GM12878 (cell line): ENCODE measurements around the gene PHLDA2. TPM values are rescaled to one million over a fixed set of nuclear protein-coding genes. Genes with fewer than 3 reads are reported as not detected.

ENCODE experiments used
- ATAC-seq: fragments of 200-7000 bp; cut with Tn5 transposase; 3 replicates; pipeline ENCODE4 v1.9.1; 2020; ENCODE audit warnings: mild to moderate bottlenecking, moderate library complexity
- BruUV-seq: library from RNA; stranded (reverse); fragments of 400-500 nt; replicated peaks from 2 replicates; lab custom pipeline; 2021; lab: Mats Ljungman, UMichigan
- CTCF ChIA-PET: fragments of 300-600 bp; sonication (Branson Sonifier 250); formaldehyde crosslinking; extraction: SDS; loops from one replicate; lab custom pipeline; 2021; ENCODE audit warnings: inconsistent platforms; lab: Yijun Ruan, JAX
- POLR2A ChIA-PET: fragments of 350-600 bp; formaldehyde crosslinking; extraction: SDS; loops from one replicate; lab custom pipeline; 2021; ENCODE audit warnings: inconsistent platforms; lab: Charles Lee
- RAD21 ChIA-PET: fragments of 300-600 bp; sonication (Branson Sonifier 250); formaldehyde crosslinking; loops from one replicate; lab custom pipeline; 2023; ENCODE audit warnings: antibody characterized with exemption; ENCODE audit not compliant: unreplicated experiment; lab: Charles Lee
- SMC1A ChIA-PET: fragments of 300-600 bp; sonication (Branson Sonifier 250); formaldehyde crosslinking; loops from one replicate; lab custom pipeline; 2023; ENCODE audit not compliant: unreplicated experiment, uncharacterized antibody; lab: Charles Lee
- DNase-seq: peaks from one replicate; pipeline ENCODE4 v3.0.0-alpha.2; 2011; ENCODE audit warnings: low read depth, low spot score
- FAIRE-seq: peaks from 3 replicates; lab custom pipeline; 2011; peaks lifted over from hg19 to GRCh38; lab: Jason Lieb, UNC
- H2AFZ ChIP-seq: 2 replicates; pipeline ENCODE4 v1.6.0; 2011; ENCODE audit warnings: low read depth, low read length, control low read depth; ENCODE audit not compliant: control insufficient read depth
- H3K27ac ChIP-seq: 2 replicates; pipeline ENCODE4 v1.5.1; 2011; ENCODE audit warnings: control low read depth; ENCODE audit not compliant: control insufficient read depth, insufficient read depth
- H3K27me3 ChIP-seq, 2 experiments: replicated peaks in 1 of 2; 2 replicates each; pipeline versions ENCODE4 v1.6.0 to v1.6.1; 2011; ENCODE audit warnings: low read length in 1 of 2; ENCODE audit not compliant: control insufficient read depth in 2 of 2, insufficient read depth in 2 of 2
- H3K36me3 ChIP-seq, 2 experiments: 2 replicates each; pipeline ENCODE4 v1.5.1; 2011; ENCODE audit warnings: low read length in 1 of 2; ENCODE audit not compliant: control insufficient read depth in 2 of 2, insufficient read depth in 2 of 2
- H3K4me1 ChIP-seq: 2 replicates; pipeline ENCODE4 v1.6.1; 2011; ENCODE audit warnings: mild to moderate bottlenecking, low read length, moderate library complexity, mixed read lengths; ENCODE audit not compliant: control insufficient read depth, insufficient read depth
- H3K4me2 ChIP-seq: 2 replicates; pipeline ENCODE4 v1.6.0; 2011; ENCODE audit warnings: control low read depth; ENCODE audit not compliant: control insufficient read depth, insufficient read depth
- H3K4me3 ChIP-seq: fragments of 200-600 bp; sonication (generic); 2 replicates; pipeline ENCODE4 v1.5.1; 2016
- H3K79me2 ChIP-seq: 2 replicates; pipeline ENCODE4 v1.6.0; 2011; ENCODE audit warnings: low read length; ENCODE audit not compliant: control insufficient read depth, insufficient read depth
- H3K9ac ChIP-seq: 2 replicates; pipeline ENCODE4 v1.8.0; 2011; ENCODE audit warnings: low read length, control low read depth, mixed read lengths; ENCODE audit not compliant: control insufficient read depth, insufficient read depth
- H3K9me3 ChIP-seq: replicated peaks from 3 replicates; pipeline ENCODE4 v1.5.1; 2011; ENCODE audit warnings: mild to moderate bottlenecking, low read length; ENCODE audit not compliant: control insufficient read depth, insufficient read depth
- H4K20me1 ChIP-seq: 2 replicates; pipeline ENCODE4 v1.6.0; 2011; ENCODE audit not compliant: control insufficient read depth, insufficient read depth
- BCL11A ChIP-seq: IDR thresholded peaks from 2 replicates; pipeline ENCODE4 v1.6.1; 2011; ENCODE audit warnings: low read depth, low read length
- BMI1 ChIP-seq: fragments of 450-650 bp; IDR thresholded peaks from 2 replicates; pipeline ENCODE4 v1.6.1; 2016; ENCODE audit warnings: mild to moderate bottlenecking, moderate library complexity, borderline replicate concordance
- ETV6 ChIP-seq, 2 experiments: fragments of 450-650 bp in 1 of 2; IDR thresholded peaks in 1 of 2; conservative IDR thresholded peaks in 1 of 2; 2 replicates each; pipeline ENCODE4 v1.6.1; 2014; ENCODE audit warnings: antibody characterized with exemption in 1 of 2, borderline replicate concordance in 1 of 2, low read depth in 1 of 2, mild to moderate bottlenecking in 1 of 2, moderate library complexity in 1 of 2
- NR2C1 ChIP-seq: fragments of 450-650 bp; IDR thresholded peaks from 2 replicates; pipeline ENCODE4 v1.6.1; 2017; ENCODE audit warnings: antibody characterized with exemption, mild to moderate bottlenecking, moderate library complexity
- PAX5 ChIP-seq: IDR thresholded peaks from 2 replicates; pipeline ENCODE4 v1.6.1; 2011; ENCODE audit warnings: low read depth, low read length, borderline replicate concordance
- SREBF1 ChIP-seq: IDR thresholded peaks from 2 replicates; pipeline ENCODE4 v1.6.1; 2012; ENCODE audit warnings: mild to moderate bottlenecking, low read length
- SUZ12 ChIP-seq: fragments of 200-600 bp; sonication (generic); IDR thresholded peaks from one replicate; pipeline ENCODE4 v1.6.1; 2018; ENCODE audit warnings: antibody characterized with exemption, mild to moderate bottlenecking; ENCODE audit not compliant: unreplicated experiment
- TCF7 ChIP-seq: IDR thresholded peaks from 2 replicates; pipeline ENCODE4 v1.6.1; 2014; ENCODE audit warnings: antibody characterized with exemption, borderline replicate concordance
- YY1 ChIP-seq: IDR thresholded peaks from 2 replicates; pipeline ENCODE4 v1.6.1; 2011; ENCODE audit warnings: low read depth, mild to moderate bottlenecking, low read length
- ZSCAN29 ChIP-seq: fragments of 450-650 bp; IDR thresholded peaks from 2 replicates; pipeline ENCODE4 v1.6.1; 2017; ENCODE audit warnings: mild to moderate bottlenecking, moderate library complexity
- WGBS: methylation state at CpG from one replicate; pipeline ENCODE4 v1.1.6; 2016; ENCODE audit warnings: low lambda C conversion rate; ENCODE audit not compliant: insufficient replicate concordance, insufficient coverage; ENCODE audit errors: missing lambda C conversion rate; 5-methylcytosine and 5-hydroxymethylcytosine counted together
- in situ Hi-C: fragments of 300-500 bp; cut with MboI; formaldehyde crosslinking; loops from 9 replicates; pipeline ENCODE4 v1.14.3; 2018; ENCODE audit warnings: mixed read lengths
- intact Hi-C: fragments of 100-400 bp; cut with micrococcal nuclease; formaldehyde crosslinking; loops from one replicate; pipeline ENCODE4 v1.14.2; 2022; ENCODE audit not compliant: unreplicated experiment
- polyA plus RNA-seq, 11 experiments: library from polyadenylated mRNA; depleted of rRNA in 4 of 11; unstranded in 6 of 11; stranded (reverse) in 5 of 11; fragments of >200 nt; fragmentation: Nextera tagmentation in 4 of 11; fragmentation: Illumina TruSeq in 1 of 11; extraction: Ambion mirVana in 4 of 11; extraction: Trizol in 1 of 11; gene quantifications; 1 replicate in 1 of 11; 2 replicates in 10 of 11; pipeline versions ENCODE4 v1.2.1 to v1.2.3, GENCODE V29; 2011 to 2016; ENCODE audit warnings: inconsistent platforms in 2 of 11, missing spikeins in 2 of 11, low read depth in 1 of 11
- total RNA-seq, 4 experiments: library from RNA; depleted of rRNA in 3 of 4; stranded (reverse); fragments of >200 nt in 3 of 4; fragmentation: Illumina TruSeq in 1 of 4; extraction: Trizol in 1 of 4; gene quantifications; 2 replicates each; pipeline versions ENCODE4 v1.2.1 to v1.2.3, GENCODE V29; 2013 to 2021
- TF ChIP-seq, protein P1 (sequence below): IDR thresholded peaks from 2 replicates; pipeline ENCODE4 v1.6.1; 2012; ENCODE audit warnings: low read depth, low read length, improper control_type of control experiment

Gene PHLDA2
- total and polyA plus RNA-seq, 10 of the 15 experiments (the other 5 are each of a cell fraction or from before 2014, with no cell fraction given) = 0.15 to 0.49 (median 0.16) TPM; not detected in 7

DNA sequence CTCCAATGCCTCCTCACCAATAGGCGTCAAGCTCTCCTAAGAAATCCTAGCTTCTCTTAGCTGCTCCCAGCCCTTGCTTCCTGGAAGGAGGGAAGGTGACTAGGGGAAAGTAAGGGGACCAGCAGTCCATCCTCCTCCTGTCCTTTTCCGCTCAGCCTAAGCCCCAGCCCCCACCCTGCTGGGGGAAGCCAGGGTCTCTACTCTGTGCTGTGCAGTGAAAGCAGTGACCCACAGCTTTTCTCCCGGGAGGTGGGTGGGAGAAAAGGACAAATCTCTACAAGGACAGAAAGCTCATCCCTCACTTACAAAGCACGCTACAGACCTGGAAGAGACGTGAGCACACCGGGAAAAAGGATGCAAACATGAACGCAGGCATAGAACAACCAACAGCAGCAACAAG lies 30.9 kb upstream of the PHLDA2 start:
- DNase-seq (no peak), FAIRE-seq (no peak), ATAC-seq (no peak)
- Histone ChIP-seq H2AFZ (no peak overlapping the region), H4K20me1 (peaks cover 4% of the 10 kb centered on the region), H3K9me3 (no peaks in the 10 kb centered on the region), H3K79me2 (no peaks in the 10 kb centered on the region), H3K4me2 (no peak overlapping the region), H3K9ac (no peak overlapping the region), H3K4me3 (no peak overlapping the region), H3K27ac (no peak overlapping the region), H3K36me3 (peaks cover 36 to 66% of the 10 kb centered on the region in 2 experiments), H3K27me3 (no peaks in the 10 kb centered on the region), H3K4me1 (no peaks in the 10 kb centered on the region)
- TF ChIP-seq BMI1 (no peak), NR2C1 (no peak), ZSCAN29 (no peak), PAX5 (no peak), ETV6 (conservative IDR thresholded peaks at IDR 0.05 in 1 of 2, IDR thresholded peaks at IDR 0.05 in 1 of 2; ENCODE audit: borderline replicate concordance in 1 of 2, low read depth in 1 of 2) (no peak), YY1 (no peak), TCF7 (no peak), SREBF1 (no peak), SUZ12 (no peak), BCL11A (no peak)
- TF ChIP-seq, protein P1, sequence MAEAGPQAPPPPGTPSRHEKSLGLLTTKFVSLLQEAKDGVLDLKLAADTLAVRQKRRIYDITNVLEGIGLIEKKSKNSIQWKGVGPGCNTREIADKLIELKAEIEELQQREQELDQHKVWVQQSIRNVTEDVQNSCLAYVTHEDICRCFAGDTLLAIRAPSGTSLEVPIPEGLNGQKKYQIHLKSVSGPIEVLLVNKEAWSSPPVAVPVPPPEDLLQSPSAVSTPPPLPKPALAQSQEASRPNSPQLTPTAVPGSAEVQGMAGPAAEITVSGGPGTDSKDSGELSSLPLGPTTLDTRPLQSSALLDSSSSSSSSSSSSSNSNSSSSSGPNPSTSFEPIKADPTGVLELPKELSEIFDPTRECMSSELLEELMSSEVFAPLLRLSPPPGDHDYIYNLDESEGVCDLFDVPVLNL = no peak
- POLR2A ChIA-PET = interaction anchor here (0.6 kb wide), 1 partner anchor 48 kb away, joined by 3 read pairs; no protein-coding TSS in a partner anchor
- in situ Hi-C loops (no loop called here), intact Hi-C loops (no loop called here)
- CTCF ChIA-PET = no interaction called here
- 92% methylated on average over 7 of the region's 7 CpGs for WGBS
- no TSS peak for BruUV-seq
- RAD21 ChIA-PET = interaction anchor here (1.1 kb wide), 1 partner anchor 61 kb away, joined by 3 read pairs; no protein-coding TSS in a partner anchor
- SMC1A ChIA-PET = interaction anchor here (0.6 to 1.0 kb wide), 2 partner anchors 30 to 78 kb away, joined by 3 read pairs; no protein-coding TSS in a partner anchor
